Measurements from ENCODE around the gene RAD51B.
A peak's percentile ranks its signal among the peaks of the same experiment; 100 is the strongest.
"Not testable (repeated sequence)": the region's sequence is repeated elsewhere in the genome, so short reads cannot be mapped to it uniquely, and the experiment has no call there.

The RAD51B gene

DNA sequence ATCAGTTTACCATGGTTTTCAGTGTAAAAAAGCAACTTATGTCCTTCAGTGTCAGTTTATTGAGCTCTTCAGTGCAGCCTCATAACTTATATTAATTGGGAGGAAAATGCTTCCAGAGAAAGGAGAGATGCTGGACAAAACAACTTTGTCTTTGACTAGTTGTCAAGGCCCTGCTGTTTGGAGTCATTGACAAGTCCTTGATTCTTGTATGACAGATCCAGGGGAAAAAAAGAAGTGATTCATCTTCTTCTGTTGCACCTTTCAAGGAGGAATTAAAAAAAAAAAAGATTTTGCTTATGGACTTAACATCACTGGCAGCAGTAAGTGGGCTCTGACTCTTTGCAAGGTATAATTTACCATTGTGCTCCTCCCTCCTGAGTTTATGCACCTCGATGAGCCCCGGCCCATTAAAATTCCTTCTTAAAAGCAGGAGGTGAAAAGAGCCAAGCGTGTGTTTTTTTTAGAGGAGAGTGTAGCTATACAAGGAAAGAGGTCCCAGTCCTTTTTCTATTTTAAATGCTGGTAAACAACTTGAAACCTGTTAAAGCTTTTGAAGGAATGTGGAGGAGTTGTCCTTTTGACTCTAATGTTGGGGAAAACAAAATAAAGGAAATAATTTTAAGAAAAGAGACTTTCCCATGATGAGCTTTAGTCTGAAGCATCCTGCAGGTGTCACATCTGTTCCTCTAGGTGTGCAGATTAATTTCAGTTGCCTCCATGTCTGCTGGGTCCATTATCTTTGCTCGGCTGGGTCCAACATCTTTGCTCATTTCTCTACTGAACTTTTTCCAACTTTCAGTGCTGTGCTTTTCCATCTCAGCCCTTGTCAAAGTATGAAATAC lies 431.6 kb downstream of the RAD51B start:
- Histone ChIP-seq H3K27me3 (ENCODE audit: insufficient read depth, low read length) (no peaks in the 10 kb centered on the region), H3K27ac (ENCODE audit: low read depth, low read length) (0 out of 2 replicates have a peak overlapping the region, but pooled peaks have one; percentile 10), H3K9ac (ENCODE audit: low read depth, low read length) (no peak overlapping the region), H3K9me3 (ENCODE audit: insufficient read depth, low read depth, low read length) (no peaks in the 10 kb centered on the region), H3K36me3 (ENCODE audit: insufficient read depth, low read length) (no peaks in the 10 kb centered on the region), H3K4me1 (ENCODE audit: insufficient read depth, low read length) (peaks cover 87% of the 10 kb centered on the region), H3K4me3 (ENCODE audit: low read length) (no peak overlapping the region)
- 47% methylated on average over 4 of the region's 4 CpGs for WGBS

DNA sequence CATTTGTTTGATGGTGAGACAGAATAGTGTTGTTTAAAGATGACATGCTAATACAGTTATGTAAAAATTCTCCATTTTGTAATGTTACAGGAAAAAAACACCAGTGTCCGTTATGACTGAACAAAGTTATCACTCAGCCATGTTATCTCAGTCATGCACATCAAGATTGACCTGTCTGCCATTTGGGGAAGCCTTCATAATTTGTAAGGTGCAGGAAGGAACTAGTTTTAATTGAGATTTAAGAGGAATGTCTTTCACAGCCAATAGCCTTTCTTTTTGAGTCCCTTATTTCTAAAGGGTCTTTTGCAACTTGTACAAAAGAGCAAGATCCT lies 432.2 kb downstream of the RAD51B start:
- no peaks in the 10 kb centered on the region for H3K9me3 ChIP-seq (ENCODE audit: insufficient read depth, low read depth, low read length)
- peaks cover 87% of the 10 kb centered on the region for H3K4me1 ChIP-seq (ENCODE audit: insufficient read depth, low read length)
- no peak overlapping the region for H3K27ac ChIP-seq (ENCODE audit: low read depth, low read length)
- H3K36me3 ChIP-seq (ENCODE audit: insufficient read depth, low read length): no peaks in the 10 kb centered on the region
- H3K4me3 ChIP-seq (ENCODE audit: low read length): no peak overlapping the region
- H3K9ac ChIP-seq (ENCODE audit: low read depth, low read length): no peak overlapping the region
- H3K27me3 ChIP-seq (ENCODE audit: insufficient read depth, low read length): no peaks in the 10 kb centered on the region
- WGBS: 100% methylated on average over 1 of the region's 1 CpG

DNA sequence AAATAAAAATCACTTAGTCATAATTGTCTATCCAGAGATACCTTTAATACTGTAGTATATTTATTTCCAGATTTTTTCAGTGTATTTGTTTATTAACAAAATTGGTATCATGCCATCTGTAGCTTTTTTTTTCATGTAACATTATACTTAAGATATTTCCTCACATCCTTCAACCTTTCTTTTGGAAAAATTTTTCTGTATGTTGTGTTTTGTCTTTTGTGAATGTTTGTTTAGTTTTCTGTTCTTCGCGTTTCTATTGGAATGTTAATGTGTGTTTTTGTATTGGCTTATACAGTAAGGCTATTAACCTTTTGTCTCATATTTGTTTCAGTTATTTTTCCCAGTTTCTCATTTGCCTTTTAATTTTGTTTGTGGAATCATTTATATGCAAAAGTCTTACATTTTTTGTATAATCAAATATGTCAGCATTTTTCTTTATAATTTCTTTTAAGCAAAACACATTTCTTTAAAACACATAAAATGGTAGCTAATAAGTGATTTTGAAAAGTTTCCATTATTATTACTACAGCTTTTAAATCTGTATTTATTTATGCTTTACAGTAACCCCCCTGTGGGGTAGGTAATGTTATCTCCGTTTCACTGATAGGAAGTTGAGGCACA lies 433.7 kb downstream of the RAD51B start:
- no peak overlapping the region for H3K4me3 ChIP-seq (ENCODE audit: low read length)
- H3K9ac ChIP-seq (ENCODE audit: low read depth, low read length): no peak overlapping the region
- peaks cover 81% of the 10 kb centered on the region for H3K4me1 ChIP-seq (ENCODE audit: insufficient read depth, low read length)
- H3K9me3 ChIP-seq (ENCODE audit: insufficient read depth, low read depth, low read length): no peaks in the 10 kb centered on the region
- no peak overlapping the region for H3K27ac ChIP-seq (ENCODE audit: low read depth, low read length)
- no peaks in the 10 kb centered on the region for H3K27me3 ChIP-seq (ENCODE audit: insufficient read depth, low read length)
- H3K36me3 ChIP-seq (ENCODE audit: insufficient read depth, low read length): no peaks in the 10 kb centered on the region
- WGBS: 94% methylated on average over 2 of the region's 3 CpGs

- no peaks in the 10 kb centered on the region for H3K36me3 ChIP-seq (ENCODE audit: insufficient read depth, low read length)
- H3K4me3 ChIP-seq (ENCODE audit: low read length): no peak overlapping the region
- 0% methylated on average over 1 of the region's 2 CpGs for WGBS
- H3K4me1 ChIP-seq (ENCODE audit: insufficient read depth, low read length): peaks cover 82% of the 10 kb centered on the region
- H3K9ac ChIP-seq (ENCODE audit: low read depth, low read length): no peak overlapping the region
- no peaks in the 10 kb centered on the region for H3K9me3 ChIP-seq (ENCODE audit: insufficient read depth, low read depth, low read length)
- peak overlapping the region; percentile 27; the same call in 1 of the 2 replicates for H3K27ac ChIP-seq (ENCODE audit: low read depth, low read length)
- H3K27me3 ChIP-seq (ENCODE audit: insufficient read depth, low read length): no peaks in the 10 kb centered on the region
Measured at GRCh38 chr14:68253878-68254528, 434.4 kb downstream of the RAD51B start.

GRCh38 chr14:68254669-68255527 lies 435.3 kb downstream of the RAD51B start:
- no peaks in the 10 kb centered on the region for H3K36me3 ChIP-seq (ENCODE audit: insufficient read depth, low read length)
- no peaks in the 10 kb centered on the region for H3K9me3 ChIP-seq (ENCODE audit: insufficient read depth, low read depth, low read length)
- H3K27ac ChIP-seq (ENCODE audit: low read depth, low read length): no peak overlapping the region
- H3K4me1 ChIP-seq (ENCODE audit: insufficient read depth, low read length): peaks cover 79% of the 10 kb centered on the region
- 100% methylated on average over 1 of the region's 1 CpG for WGBS
- no peaks in the 10 kb centered on the region for H3K27me3 ChIP-seq (ENCODE audit: insufficient read depth, low read length)
- no peak overlapping the region for H3K9ac ChIP-seq (ENCODE audit: low read depth, low read length)
- H3K4me3 ChIP-seq (ENCODE audit: low read length): no peak overlapping the region

DNA sequence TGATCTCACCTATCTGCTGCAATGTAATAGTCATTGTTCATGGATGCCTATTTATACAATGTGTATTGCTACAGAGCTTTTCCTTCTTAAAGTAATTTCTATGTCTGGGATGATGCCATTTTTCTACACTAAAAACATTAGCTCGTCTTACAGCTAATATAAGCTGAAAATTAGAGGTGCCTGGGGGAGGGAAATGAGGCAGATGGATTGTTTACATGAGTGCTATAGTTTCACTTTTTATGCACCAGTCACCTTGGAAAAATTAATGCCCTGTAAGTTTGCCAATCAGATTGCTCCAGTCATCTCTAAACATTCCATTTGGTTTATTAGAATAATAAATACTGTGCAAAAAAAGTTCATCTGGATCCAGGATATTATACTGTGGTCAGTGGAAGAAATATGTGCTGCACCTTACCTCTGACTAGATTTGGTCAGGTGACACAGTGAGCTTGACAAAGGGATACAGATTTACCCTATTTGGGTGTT lies 436.2 kb downstream of the RAD51B start:
- no peaks in the 10 kb centered on the region for H3K9me3 ChIP-seq (ENCODE audit: insufficient read depth, low read depth, low read length)
- 60% methylated on average over 1 of the region's 1 CpG for WGBS
- no peak overlapping the region for H3K27ac ChIP-seq (ENCODE audit: low read depth, low read length)
- H3K4me3 ChIP-seq (ENCODE audit: low read length): no peak overlapping the region
- H3K36me3 ChIP-seq (ENCODE audit: insufficient read depth, low read length): no peaks in the 10 kb centered on the region
- no peaks in the 10 kb centered on the region for H3K27me3 ChIP-seq (ENCODE audit: insufficient read depth, low read length)
- H3K4me1 ChIP-seq (ENCODE audit: insufficient read depth, low read length): peaks cover 79% of the 10 kb centered on the region
- H3K9ac ChIP-seq (ENCODE audit: low read depth, low read length): no peak overlapping the region

GRCh38 chr14:68257969-68258368 lies 438.4 kb downstream of the RAD51B start:
- Histone ChIP-seq H3K4me1 (ENCODE audit: insufficient read depth, low read length) (peaks cover 83% of the 10 kb centered on the region), H3K9ac (ENCODE audit: low read depth, low read length) (no peak overlapping the region), H3K27me3 (ENCODE audit: insufficient read depth, low read length) (peaks cover 6% of the 10 kb centered on the region; the same call in 1 of the 2 replicates), H3K4me3 (ENCODE audit: low read length) (no peak overlapping the region), H3K9me3 (ENCODE audit: insufficient read depth, low read depth, low read length) (no peaks in the 10 kb centered on the region), H3K36me3 (ENCODE audit: insufficient read depth, low read length) (no peaks in the 10 kb centered on the region), H3K27ac (ENCODE audit: low read depth, low read length) (no peak overlapping the region)
- 98% methylated on average over 4 of the region's 4 CpGs for WGBS

DNA sequence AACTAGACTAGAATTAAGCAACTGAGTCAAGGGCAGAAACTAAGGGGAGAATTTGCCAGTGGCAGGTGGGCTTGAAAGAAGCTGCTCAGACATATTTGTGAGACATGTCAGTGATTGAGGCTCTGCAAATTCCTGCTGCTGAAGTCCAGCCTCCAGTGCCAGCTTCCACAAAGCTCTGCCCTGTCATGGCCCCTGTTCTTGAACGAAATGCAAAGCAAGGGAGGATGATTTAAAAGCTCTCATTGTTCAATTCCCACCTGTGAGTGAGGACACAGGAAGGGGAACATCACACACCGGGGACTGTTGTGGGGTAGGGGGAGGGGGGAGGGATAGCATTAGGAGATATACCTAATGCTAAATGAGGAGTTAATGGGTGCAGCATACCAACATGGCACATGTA lies 439.4 kb downstream of the RAD51B start:
- not testable (repeated sequence) for H3K27me3 ChIP-seq (ENCODE audit: insufficient read depth, low read length); H3K9me3 ChIP-seq (ENCODE audit: insufficient read depth, low read depth, low read length); H3K4me3 ChIP-seq (ENCODE audit: low read length); H3K36me3 ChIP-seq (ENCODE audit: insufficient read depth, low read length); H3K9ac ChIP-seq (ENCODE audit: low read depth, low read length)
- peaks cover 84% of the 10 kb centered on the region for H3K4me1 ChIP-seq (ENCODE audit: insufficient read depth, low read length)
- WGBS: 56% methylated on average over 2 of the region's 2 CpGs
- peak overlapping the region; percentile 43; the same call in 1 of the 2 replicates for H3K27ac ChIP-seq (ENCODE audit: low read depth, low read length)

DNA sequence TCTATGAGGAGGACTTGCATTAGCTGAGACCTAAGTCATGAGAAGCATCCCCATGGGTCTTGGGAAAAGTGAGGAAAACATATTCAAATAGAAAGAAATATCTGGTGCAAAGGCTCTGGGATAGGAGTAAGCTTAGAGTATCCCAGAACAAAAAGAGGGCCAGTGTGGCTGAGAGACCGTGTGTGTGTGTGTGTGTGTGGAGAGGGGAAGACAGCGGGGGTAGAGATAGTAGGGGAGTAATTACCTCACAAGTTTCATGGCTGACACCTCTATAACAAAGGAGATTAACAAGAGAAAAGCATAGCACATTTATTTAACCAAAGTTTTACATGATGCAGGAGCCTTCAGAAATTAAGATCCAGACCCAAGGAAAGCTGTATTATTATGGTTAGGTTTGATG lies 440.5 kb downstream of the RAD51B start:
- Histone ChIP-seq H3K27me3 (ENCODE audit: insufficient read depth, low read length) (peaks cover 6% of the 10 kb centered on the region; the same call in 1 of the 2 replicates), H3K4me3 (ENCODE audit: low read length) (no peak overlapping the region), H3K9me3 (ENCODE audit: insufficient read depth, low read depth, low read length) (no peaks in the 10 kb centered on the region), H3K9ac (ENCODE audit: low read depth, low read length) (0 out of 2 replicates have a peak overlapping the region, but pooled peaks have one; percentile 28), H3K27ac (ENCODE audit: low read depth, low read length) (peak overlapping the region; percentile 90; the same call in 1 of the 2 replicates), H3K4me1 (ENCODE audit: insufficient read depth, low read length) (peaks cover 80% of the 10 kb centered on the region), H3K36me3 (ENCODE audit: insufficient read depth, low read length) (no peaks in the 10 kb centered on the region)
- 35% methylated on average over 1 of the region's 2 CpGs for whole genome bisulfite sequencing

GRCh38 chr14:68261092-68261842 lies 441.7 kb downstream of the RAD51B start:
- Histone ChIP-seq H3K27ac (ENCODE audit: low read depth, low read length) (peak overlapping the region; percentile 90), H3K4me3 (ENCODE audit: low read length) (peak overlapping the region; percentile 17), H3K27me3 (ENCODE audit: insufficient read depth, low read length) (peaks cover 6% of the 10 kb centered on the region; the same call in 1 of the 2 replicates), H3K36me3 (ENCODE audit: insufficient read depth, low read length) (no peaks in the 10 kb centered on the region), H3K9ac (ENCODE audit: low read depth, low read length) (peak overlapping the region; percentile 28; the same call in 1 of the 2 replicates), H3K4me1 (ENCODE audit: insufficient read depth, low read length) (peaks cover 70% of the 10 kb centered on the region), H3K9me3 (ENCODE audit: insufficient read depth, low read depth, low read length) (no peaks in the 10 kb centered on the region)
- WGBS: 1% methylated on average over 5 of the region's 10 CpGs

Data from HUES64 (cell line).